ENCODE results near the gene C2.

DNA sequence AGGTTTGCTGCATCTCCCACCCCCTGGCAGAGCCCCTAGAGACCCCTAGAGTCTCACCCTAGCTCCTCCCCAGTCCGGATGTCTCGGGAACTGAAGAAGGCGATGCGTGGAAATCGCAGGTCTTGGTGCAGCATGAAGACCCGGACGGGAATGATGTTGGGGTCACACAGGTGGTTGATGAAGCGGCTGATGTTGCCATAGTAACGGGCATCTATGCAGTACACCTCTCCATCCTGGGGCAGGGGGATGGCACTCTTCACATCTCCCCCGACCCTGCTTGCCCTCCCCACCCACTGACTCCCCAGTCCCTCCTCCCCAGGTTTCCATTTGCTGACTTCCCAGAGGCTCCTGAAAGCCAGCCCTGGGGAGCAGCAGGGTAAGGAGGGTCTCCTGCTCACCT lies 46.9 kb upstream of the C2 start:
- TF ChIP-seq POLR2A (IDR thresholded peaks at IDR 0.05; ENCODE audit: low read depth, low read length) (no peak), POLR2AphosphoS5 (IDR thresholded peaks at IDR 0.05; ENCODE audit: low read depth, low read length) (no peak)

Measured in GM12892 (cell line).